GM19239 (cell line): Measurements from ENCODE around the gene MSGN1.
"Not testable (repeated sequence)": the region's sequence is repeated elsewhere in the genome, so short reads cannot be mapped to it uniquely, and the experiment has no call there.

Source experiments
- DNase-seq: peaks from one replicate; pipeline ENCODE4 v3.0.0; 2011; ENCODE audit warnings: low spot score; ENCODE audit not compliant: insufficient read length
- FAIRE-seq: peaks from 2 replicates; lab custom pipeline; 2011; peaks lifted over from hg19 to GRCh38; lab: Jason Lieb, UNC

MSGN1 gene

DNA sequence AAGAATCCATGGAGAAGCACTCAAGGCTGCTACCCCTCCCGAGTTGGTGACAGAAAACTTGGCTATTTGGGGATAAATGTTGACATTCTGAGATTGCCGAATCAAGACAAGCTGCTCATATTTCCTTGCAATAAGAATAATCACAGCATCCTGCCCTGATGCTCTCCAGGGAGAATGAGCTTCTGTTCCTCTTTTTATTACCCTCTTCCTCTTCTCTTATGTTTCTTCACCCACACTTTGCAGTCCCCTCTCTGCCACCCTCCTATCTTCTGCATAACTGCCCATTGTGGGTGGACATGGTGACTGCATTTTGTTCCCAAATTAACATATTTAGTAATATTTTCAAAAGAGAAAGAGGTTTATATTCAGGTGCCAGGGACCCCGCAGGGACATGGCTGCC, 11.9 kb upstream of the MSGN1 start:
- FAIRE-seq, result no peak
- DNase-seq, result no peak

DNA sequence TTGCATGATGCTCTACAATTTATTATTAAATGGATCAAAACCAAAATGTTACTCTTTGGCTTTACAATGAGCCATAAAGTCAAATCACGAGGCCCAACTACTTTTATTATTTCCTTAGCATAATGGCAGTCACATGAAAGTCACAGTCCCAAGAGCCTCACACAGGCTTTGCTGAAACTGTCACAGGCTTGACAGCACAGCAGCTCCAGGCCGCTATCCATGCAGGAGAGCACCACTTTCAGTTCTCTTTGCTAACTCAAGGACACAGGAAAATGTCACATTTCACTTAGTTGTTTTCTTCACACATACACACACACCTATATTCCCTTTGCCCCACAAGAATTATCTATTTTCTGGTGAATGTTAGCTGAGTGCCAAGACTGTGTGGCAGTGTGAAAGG, 11.1 kb upstream of the MSGN1 start:
- peak; percentile 53 for FAIRE-seq
- DNase-seq, result no peak

DNA sequence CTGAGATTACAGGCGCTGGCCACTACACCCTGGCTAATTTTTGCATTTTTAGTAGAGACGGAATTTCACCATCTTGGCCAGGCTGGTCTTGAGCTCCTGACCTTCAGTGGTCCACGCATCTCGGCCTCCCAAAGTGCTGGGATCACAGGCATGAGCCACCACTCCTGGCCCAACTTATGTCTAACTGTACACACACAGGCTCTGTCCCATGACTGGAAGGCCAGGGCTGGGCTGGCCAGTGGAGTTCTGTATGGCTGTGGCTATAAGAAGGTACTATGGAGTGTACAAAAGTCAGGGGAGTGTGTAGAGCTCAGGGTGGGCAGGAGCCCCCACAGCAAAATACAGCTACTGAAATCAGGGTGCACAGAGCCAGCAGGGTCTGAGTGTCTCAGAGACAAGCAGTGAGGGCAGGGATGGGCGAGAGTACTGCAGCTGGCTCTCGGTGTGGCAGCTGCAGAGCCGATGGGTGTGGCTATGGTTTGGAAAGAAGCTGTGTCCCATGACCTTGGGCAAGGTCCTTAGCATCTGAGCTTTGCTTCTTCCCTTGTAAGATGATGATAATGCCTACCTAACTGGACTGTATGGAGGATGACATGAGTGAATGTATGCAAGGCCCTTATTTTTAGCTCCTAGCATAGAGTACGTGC, 10.4 kb upstream of the MSGN1 start:
- DNase-seq (no peak), FAIRE-seq (no peak)

DNA sequence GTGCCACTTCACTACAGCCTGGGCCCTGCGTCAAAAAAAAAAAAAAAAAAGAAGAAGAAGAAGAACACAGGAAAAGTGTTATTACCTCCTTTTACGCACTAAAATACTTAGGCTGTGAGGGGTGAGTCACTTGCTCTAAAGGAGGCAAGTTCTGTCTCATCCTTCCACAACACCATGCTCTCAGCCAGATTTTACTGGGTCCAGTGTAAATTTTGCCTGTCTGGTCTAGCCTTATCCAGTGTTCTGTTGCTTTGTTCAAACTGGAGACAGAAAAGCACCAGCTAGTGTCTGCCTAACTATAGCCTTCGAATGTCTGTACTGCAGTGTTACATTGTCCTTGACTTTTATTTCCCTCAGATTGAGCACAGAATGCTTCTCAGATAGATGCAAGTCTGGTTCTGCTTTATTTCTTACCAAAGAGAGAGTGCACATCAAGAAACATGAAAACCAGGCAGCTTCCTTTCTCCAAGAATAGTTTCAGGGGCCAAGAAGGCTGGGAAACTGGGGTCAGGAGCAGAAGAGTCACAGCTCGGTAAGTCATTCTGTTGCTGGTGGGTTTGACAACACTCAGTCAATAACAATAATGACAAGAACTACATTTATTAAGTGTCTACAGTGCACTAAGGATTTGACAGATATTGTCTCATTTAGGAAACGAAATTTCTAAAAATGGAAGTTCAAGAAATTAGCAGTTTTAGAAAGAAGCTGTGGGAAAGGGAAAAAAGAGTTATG, 3.1 kb upstream of the MSGN1 start:
- DNase-seq (no peak), FAIRE-seq (no peak)

DNA sequence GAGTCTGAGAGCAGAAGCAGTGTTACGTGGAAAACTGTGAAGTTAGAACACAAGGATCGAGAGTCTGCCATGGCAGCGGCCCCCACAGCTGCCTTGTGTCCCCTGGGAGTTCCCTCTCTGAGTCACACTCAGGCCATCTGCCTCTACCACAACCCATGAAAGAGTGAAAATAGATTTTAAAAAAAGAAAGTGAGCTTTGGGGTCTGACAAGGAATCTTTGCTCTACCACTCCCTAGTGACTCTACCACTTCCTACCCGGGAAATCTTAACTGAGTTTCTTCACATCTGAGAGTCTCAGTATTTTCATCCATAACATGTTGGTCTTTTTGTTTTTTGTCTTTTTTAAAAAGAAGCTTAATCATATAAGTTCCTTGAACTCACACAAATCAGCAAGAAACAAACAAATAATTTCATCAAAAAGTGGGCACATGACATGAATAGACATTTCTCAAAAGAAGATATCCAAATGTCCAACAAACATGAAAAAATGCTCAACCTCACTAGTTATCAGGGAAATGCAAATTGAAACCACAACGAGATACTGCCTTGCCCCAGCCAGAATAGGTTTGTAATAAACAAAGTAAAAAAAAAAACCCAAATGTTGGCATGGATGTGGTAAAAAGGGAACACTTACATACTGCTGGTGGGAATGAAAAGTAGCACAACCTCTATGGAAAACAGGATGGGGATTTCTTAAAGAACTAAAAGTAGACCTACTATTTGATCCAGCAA, 2.4 kb upstream of the MSGN1 start:
- FAIRE-seq, result peak; percentile 97
- peak; percentile 53 for DNase-seq

DNA sequence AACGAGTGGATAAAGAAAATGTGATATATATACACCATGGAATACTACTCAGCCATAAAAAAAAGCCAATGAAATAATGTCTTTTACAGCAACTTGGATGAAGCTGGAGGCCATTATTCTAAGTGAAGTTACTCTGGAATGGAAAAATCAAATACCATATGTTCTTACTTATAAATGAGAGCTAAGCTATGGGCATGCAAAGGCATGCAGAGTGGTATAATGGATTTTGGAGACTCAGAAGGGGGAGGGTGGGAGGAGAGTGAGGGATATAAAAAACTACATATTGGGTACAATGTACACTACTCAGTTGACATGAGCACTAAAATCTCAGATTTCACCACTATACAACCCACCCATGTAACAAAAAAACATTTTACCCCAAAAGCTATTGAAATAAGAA, 1.7 kb upstream of the MSGN1 start:
- DNase-seq, result no peak
- no peak for FAIRE-seq

DNA sequence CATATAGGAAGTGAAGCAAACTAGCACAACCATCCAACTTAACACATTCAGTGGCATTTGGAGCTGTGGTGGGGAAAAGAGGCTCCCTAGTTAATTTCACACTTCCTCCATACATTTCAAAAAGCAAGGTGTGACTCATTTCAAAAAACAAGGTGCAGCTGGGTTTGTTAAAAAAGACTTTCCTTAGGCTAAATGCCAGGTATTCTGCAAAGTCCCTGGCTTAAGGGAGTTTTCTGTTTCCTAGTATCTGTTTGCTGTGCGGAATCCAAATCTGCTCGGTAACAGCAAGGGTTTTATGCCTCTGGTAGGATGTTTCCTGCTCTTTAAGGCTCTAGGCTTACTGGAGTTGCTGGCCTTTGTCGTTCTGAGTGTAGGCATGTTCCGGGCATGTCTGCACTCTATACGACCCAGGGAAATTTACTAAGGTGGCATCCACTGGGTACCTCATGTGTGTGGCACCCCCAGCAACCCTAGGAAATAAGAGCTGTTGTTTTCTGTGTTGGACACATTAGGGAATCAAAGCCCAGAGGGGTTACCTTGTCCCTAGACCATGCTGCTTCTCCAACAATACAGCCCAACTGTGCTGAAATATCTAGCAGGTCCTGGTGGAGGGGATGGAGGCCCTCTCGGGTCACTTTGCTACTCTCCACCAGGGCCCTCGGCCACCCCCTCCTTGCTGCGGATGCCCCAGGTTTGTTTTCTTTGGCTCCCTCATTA, 634 bp upstream of the MSGN1 start:
- DNase-seq, result no peak
- peak; percentile 74 for FAIRE-seq

DNA sequence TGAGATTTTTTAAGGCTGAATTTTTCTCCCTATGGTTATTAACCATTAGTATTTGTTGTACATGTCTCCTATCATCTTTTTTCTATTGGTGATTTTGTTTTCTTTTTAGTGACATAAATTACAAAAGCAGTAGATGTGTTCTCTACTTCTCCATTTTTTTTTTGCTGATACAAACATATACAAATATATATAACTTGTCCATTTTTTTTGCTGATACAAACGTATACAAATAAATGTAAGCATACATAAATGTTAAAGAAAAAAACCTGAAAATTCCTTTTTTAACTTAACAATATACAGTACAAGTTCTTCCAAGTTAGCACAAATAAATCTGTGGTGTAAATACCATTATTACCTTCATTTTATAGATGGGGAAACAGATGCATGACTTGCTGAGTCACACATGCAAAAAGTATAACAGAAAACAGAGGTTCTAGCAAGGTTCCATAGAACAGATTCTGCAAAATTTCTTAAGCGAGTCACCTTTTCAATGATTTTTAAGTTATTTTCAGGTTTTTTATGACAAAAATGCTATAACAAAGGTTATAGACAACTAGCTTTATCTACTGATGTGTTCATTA, 2.1 kb downstream of the MSGN1 start:
- FAIRE-seq (peak; percentile 18), DNase-seq (no peak)

DNA sequence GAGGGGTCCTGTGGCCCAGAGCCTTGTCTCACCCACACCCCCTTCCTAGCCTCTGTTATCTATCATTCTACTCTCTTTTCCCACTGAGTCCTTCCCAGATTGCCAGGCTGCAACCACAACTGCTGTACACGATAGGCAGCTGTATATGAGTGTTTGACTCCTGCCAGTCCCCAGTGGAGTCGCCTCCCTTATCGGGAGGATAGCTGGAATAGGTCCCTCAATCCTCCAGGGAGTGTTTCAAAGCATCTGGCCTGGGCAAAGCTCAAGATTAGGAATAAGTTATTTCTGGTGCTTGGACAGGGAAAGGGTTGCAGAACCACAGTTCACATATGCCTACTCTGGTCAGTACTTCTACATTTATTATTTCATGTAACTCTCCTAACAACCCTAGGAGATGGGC, 4.8 kb downstream of the MSGN1 start:
- FAIRE-seq, result no peak
- no peak for DNase-seq

DNA sequence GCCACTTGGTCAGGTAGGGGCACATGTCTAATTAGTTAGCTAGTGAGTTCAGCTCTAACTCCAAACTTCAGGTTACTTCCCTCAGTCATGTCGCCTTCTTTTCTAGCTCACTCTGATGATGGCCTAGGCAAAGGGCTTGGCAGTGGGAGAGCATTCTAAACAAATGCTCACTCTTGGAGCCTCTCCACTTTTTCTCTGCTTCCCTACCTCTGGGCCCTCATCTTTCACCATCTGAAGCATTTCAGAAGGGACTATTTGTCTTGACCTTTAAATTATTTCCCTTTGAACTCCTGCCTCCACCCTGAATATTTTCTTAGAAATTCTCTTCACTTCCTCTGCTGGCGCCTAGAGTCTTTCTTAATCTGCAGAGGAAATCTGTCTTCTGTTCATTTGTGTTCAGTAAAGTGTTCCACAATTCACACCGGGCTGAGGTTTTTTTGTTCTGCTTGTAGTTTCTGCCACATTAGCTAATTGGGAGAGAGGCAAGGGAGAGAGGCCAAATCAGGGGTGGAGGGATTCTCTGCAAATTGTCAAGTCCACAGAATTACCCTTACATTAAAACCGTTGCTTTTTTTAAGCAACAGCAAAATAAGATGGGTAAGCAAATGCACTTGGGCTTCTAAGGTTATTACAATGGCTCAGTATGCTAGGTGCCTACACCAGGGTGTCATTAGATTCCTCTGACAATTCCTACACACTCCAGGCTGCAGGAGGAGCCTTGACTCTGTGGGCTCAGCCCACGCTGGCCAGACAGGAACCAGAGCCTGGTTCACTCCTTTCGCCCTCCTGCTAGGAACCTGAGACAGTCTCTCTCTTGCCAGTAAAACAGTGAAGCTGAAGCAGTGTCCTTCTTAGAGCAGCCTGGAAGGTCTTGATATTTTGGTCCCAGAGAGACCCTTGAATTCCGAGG, 5.5 kb downstream of the MSGN1 start:
- no peak for DNase-seq
- FAIRE-seq, result peak; percentile 40

DNA sequence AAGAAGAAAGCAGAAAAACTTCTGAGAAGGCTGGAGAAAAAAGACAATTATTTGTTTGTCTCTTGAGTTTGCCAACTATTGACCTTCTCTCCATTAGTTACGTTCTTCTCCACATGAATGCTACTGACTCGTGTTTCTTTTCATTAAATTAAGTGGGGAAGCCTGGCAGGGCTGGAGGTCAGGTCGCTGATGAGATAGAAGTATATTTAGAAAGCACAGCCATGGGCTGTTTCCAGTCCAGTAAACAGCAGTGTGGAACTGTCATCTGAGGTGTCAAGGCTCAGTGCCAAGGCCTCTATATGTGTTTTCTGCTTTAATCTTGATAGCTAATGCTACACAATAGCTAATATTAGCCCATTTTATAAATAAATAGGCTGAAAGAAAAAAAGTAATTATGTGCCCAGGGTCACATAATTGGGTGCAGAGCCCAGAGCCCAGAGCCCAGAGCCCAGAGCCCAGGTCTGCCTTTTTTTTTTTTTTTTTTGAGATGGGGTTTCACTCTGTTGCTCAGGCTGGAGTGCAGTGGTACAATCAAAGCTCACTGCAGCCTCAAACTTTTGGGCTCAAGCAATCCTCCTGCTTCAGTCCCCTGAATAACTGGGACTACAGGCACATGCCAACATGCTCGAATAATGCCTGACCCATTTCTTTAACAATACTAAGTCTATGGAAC, 6.3 kb downstream of the MSGN1 start:
- DNase-seq (no peak), FAIRE-seq (peak; percentile 73)

DNA sequence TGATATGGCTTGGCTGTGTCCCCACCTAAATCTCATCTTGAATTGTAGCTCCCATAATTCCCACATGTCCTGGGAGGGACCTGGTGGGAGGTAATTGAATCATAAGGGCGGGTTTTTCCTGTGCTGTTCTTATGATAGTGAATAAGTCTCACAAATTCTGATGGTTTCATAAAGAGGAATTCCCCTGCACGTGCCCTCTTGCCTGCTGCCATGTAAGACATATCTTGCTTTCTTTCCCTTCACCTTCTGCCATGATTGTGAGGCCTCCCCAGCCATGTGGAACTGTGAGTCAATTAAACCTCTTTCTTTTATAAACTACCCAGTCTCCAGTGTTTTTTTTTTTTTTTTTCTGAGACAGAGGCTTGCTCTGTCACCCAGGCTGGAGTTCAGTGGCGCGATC, 7.4 kb downstream of the MSGN1 start:
- DNase-seq, FAIRE-seq: not testable (repeated sequence)

DNA sequence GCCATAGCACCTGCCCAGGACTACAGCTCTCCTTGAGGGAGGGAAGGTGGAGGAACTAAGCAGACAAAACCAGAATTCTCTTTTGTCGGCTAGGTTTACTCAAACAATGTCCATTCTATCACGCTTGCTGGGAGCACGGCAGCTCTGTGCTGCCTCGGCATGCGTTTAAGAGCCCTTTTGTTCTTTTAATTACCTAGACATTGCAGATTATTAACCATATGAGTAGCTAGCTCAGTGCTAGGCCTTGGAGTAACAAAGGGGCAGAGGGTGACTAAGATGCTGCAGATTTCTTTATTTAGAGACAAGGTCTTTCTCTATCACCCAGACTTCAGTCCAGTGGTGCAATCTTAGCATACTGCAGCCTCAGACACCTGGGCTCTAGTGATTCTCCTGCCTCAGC, 11.1 kb downstream of the MSGN1 start:
- DNase-seq (no peak), FAIRE-seq (no peak)

DNA sequence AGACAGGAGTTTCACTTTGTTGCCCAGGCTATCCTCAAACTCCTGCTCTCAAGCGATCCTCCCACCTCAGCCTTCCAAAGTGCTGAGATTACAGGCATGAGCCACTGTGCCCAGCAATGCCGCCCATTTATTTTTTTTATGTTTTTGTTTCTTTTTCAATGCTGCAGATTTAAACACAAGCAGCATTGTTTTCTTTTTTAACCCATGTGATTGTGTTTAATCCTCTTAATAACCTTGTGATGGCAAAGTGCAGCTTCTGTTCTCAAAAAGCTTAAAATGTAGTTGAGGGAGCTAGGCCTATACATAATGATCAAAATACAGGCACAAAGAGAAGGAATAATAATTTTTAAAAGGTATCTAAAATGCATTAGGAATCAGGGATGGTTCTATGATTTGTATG, 11.5 kb downstream of the MSGN1 start:
- DNase-seq, result no peak
- FAIRE-seq, result no peak

DNA sequence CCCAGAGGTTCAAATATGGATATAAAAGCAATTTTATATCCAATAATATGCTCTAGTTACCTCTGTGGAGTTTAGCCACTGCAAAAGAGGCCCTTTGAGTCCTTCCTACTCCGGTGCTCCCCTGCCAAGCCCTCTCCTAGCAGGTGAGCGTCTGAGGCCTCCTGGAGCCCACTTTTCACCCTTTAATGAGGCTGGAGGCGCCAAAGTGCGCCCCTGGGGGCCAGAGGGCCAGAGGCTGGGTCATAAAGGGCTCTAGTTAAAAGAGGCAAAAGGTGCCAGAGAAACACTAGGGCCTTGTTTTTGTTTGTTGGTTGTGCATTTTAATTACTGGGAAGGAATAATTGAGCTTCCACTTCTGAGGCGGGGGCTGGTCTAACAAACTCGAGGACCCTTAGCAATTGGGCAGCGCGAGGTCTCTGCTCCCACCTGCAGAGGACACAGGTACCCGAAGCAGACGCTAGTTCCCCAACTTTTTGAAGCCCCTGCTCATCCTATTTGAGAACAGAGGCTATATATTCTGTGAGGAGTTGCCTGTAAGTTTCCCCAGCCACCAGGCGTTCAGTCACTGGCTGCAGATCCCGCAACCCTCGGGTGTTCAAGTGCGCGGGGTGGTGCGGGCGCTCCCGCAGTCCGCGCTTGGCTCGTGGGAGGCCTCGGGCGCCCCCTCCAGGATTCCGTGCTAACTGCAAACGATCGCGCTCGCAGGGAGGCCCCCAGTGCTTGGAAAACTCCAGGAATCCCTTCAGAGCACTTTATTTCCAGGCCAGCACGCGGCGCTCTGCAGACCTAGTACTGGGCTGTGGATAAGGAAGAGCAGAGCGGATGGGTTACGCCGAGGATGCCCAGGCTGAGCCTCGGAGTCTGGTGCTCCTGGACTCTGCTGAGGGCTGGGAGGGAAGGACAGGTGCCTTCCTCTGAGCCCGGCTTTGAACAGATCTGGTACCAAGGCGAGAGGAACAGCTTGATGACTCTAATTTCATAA, 14.1 kb downstream of the MSGN1 start:
- DNase-seq (no peak), FAIRE-seq (peak; percentile 77)

DNA sequence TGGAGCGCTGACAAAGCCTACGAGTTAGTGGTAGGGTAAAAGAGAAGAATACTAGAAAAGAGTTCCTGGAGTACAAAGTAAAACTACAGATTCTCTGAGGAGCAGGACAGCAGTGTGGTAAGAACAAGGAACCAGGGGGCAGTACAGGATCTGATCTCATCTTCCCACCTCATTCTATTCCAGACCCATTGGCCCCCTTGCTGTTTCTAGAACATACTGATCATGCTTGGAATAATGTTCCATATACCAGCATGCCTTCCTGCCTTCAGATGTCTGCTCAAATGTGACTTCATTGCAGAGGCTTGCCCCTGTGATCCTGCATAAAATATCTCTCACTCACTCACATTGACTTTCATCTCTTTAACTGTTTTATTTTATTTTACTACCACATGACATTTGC, 19.3 kb downstream of the MSGN1 start:
- no peak for DNase-seq
- no peak for FAIRE-seq

DNA sequence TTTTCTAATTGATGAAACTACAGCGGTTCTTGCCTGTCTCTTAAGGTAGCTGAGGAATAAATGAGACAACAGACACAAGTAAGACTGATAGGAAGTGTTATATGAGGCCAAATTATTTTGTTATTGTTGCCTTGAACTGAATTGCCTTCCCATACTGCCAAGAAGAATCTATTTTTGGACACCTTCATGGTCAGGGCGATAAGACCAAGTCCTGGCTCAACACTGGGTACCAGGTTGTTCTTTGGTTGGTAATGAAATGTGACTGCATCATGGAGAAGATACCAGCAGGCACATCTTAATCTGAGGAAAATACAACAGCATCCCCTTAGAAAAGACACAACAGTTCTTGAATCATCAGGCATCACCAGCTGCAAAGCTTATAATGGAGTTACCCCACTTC, 23.7 kb downstream of the MSGN1 start:
- no peak for DNase-seq
- no peak for FAIRE-seq

DNA sequence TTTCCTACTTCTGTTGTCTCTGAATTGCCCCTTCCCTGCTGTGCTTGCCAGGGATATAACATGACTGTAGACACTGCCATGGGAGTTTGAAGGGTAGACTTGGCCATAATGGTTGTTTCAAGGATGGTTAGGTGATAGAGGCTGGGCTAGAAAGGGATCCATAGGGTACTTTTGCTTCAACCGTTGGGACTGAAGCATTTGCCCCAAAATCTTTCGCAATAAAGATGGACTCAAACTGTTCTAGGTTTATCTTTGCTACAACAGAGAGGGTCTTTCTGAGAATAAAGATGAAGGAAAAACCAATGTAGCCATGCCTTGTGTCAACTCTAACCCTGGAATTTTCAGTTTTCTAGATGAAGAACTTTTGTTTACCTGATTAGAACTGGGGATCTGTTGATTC, 27.2 kb downstream of the MSGN1 start:
- DNase-seq (no peak), FAIRE-seq (no peak)
